C4-2B (cell line): ENCODE measurements around the gene ACAD11.

ENCODE experiments used
- ZFX ChIP-seq: fragments of 450-650 bp; IDR thresholded peaks from 2 replicates; pipeline ENCODE4 v1.6.1; 2017
- TF ChIP-seq, protein P1 (sequence below): fragments of 450-650 bp; conservative IDR thresholded peaks from 2 replicates; pipeline ENCODE4 v1.5.1; 2017; ENCODE audit warnings: mild to moderate bottlenecking

GRCh38 chr3:132638706-132639105 lies 20.9 kb downstream of the ACAD11 start:
- TF ChIP-seq, protein P1, sequence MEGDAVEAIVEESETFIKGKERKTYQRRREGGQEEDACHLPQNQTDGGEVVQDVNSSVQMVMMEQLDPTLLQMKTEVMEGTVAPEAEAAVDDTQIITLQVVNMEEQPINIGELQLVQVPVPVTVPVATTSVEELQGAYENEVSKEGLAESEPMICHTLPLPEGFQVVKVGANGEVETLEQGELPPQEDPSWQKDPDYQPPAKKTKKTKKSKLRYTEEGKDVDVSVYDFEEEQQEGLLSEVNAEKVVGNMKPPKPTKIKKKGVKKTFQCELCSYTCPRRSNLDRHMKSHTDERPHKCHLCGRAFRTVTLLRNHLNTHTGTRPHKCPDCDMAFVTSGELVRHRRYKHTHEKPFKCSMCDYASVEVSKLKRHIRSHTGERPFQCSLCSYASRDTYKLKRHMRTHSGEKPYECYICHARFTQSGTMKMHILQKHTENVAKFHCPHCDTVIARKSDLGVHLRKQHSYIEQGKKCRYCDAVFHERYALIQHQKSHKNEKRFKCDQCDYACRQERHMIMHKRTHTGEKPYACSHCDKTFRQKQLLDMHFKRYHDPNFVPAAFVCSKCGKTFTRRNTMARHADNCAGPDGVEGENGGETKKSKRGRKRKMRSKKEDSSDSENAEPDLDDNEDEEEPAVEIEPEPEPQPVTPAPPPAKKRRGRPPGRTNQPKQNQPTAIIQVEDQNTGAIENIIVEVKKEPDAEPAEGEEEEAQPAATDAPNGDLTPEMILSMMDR = no peak
- no peak for TF ChIP-seq ZFX
